GF-D8 (cell line): ENCODE data around the gene GPR161.

Source experiments
- DNase-seq: peaks from one replicate; lab custom pipeline; 2025; lab: John Stamatoyannopoulos, UW

GPR161 gene

GRCh38 chr1:168031627-168032026, 105.1 kb downstream of the GPR161 start:
- no peak for DNase-seq

- no peak for DNase-seq
Observed at GRCh38 chr1:168031198-168031597, 105.5 kb downstream of the GPR161 start.
